ENCODE data around the gene HOXD3.

HOXD3 gene

DNA sequence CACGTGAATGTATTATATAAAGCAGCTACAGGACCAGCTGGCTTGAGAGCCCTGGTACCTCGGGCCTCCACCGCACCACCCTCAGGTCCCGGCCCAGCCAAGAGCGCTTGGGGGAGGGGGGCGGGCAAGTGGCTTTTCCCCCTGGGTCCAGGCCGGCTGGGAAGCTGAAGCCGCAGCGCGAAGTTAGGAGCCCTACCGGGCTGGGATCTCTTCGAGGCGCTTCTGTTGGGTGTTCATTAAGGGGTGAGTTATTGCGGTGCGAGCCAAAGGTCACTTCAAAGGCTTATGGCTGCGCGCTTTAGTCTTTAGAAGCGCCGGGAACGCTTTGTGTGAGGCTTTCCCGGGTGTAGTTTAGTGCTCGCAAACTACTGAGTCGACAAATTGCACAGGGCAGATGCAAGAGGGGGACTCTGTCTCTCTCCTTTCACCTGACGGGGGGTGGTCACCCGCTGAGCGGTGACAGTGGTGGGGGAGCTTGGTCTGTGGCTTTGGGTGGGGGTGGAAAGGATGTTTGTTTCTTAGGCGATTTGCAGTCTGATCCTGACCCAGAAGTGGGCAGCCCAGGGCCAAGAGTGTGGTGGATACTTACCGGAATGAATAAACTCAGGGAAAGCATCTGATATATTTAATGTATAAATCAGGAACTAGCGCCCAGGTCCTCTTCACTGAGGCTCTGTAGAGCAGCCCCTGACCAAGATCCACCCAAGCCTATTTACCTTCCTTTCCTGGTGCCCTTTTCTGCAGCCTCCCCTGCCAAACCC lies 6.0 kb downstream of the HOXD3 start:
- H3K4me3 ChIP-seq (ENCODE audit: low read length) = no peak overlapping the region
- DNase-seq (ENCODE audit: low read depth) = no peak
- TF ChIP-seq, protein P1, sequence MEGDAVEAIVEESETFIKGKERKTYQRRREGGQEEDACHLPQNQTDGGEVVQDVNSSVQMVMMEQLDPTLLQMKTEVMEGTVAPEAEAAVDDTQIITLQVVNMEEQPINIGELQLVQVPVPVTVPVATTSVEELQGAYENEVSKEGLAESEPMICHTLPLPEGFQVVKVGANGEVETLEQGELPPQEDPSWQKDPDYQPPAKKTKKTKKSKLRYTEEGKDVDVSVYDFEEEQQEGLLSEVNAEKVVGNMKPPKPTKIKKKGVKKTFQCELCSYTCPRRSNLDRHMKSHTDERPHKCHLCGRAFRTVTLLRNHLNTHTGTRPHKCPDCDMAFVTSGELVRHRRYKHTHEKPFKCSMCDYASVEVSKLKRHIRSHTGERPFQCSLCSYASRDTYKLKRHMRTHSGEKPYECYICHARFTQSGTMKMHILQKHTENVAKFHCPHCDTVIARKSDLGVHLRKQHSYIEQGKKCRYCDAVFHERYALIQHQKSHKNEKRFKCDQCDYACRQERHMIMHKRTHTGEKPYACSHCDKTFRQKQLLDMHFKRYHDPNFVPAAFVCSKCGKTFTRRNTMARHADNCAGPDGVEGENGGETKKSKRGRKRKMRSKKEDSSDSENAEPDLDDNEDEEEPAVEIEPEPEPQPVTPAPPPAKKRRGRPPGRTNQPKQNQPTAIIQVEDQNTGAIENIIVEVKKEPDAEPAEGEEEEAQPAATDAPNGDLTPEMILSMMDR (IDR thresholded peaks at IDR 0.05; ENCODE audit: insufficient read depth, low read depth, low read length, missing control alignments) = no peak

DNA sequence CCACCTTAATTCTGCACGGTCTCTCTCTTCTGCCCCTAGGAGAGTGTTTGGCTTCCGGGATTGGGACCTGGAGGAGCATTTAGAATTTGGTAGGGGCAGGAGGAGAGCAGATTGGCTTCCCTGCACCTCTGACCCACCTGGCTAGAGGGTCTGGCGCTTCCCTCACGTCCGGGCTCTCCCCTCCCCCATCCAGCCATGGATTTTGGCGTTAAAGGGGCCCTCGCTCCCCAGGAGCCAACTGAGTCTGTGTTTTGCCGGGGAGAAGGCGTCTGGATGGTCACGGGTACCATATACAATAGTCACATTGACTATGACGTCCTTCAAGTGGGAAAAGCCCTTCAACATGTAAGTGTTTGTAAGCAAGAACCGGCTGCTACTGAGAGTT lies 6.6 kb downstream of the HOXD3 start:
- TF ChIP-seq, protein P1 (IDR thresholded peaks at IDR 0.05; ENCODE audit: insufficient read depth, low read depth, low read length, missing control alignments) = no peak
- H3K4me3 ChIP-seq (ENCODE audit: low read length) = no peak overlapping the region
- no peak for DNase-seq (ENCODE audit: low read depth)

DNA sequence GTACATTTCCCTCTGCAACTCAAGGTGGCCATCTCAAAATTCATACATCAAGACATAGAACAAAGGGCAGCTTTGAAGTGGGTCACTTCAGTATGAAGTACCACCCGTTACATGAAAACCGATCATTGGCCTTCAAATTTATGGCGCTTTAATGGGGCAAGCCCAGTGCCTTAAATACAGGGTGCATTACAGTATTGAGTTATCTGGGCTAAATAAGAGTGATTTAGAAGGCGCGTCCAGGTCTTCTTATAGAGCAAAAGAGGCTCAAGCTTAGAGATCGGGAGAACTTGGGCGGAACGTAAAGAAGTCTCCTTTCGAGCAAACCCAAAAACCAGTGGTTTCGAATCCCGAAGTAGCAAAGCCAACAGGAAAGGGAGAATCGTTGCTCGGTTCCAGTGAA lies 7.1 kb downstream of the HOXD3 start:
- no peak overlapping the region for H3K4me3 ChIP-seq (ENCODE audit: low read length)
- TF ChIP-seq, protein P1 (IDR thresholded peaks at IDR 0.05; ENCODE audit: insufficient read depth, low read depth, low read length, missing control alignments) = no peak

DNA sequence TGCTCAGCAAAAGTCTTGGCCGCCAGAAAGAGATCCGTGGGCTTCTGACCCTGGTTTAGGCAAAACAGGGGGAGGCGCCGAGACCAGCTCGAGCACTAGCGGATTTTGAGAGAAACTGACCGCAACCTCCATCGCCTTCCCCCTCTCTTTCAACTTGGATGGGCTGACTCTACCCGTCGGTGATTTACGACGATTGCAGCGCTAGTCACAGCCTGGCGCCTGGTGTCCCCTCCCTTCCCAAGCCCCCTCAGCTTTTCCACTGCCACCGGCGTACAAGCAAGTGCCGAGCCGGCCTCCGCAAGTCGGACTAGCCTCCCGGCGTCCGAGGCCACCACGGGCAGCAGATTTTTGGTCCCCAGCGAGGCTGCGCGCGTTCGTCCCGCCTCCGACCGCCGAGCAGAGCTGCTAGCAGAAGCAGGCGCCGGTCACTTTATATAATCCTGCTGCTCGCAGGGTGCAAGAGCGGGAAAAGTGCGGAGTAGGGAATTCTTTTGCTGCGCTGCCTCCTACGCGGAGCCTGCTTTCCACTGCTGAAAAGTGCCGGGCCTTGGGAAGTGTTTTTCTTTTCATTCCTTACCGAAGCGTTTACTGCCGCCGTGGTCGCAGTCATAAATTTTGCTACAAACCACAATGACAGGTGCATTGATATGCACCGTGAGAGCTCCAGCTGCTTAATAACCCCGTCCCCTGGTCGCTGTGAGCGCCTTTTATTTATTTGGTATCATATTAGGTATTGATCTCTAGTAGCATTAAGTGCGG lies 7.7 kb downstream of the HOXD3 start:
- H3K4me3 ChIP-seq (ENCODE audit: low read length) = no peak overlapping the region
- TF ChIP-seq, protein P1 (IDR thresholded peaks at IDR 0.05; ENCODE audit: insufficient read depth, low read depth, low read length, missing control alignments) = no peak

More for the DNA sequence above, 7.1 kb downstream of the HOXD3 start:
- DNase-seq (ENCODE audit: low read depth) = no peak

DNA sequence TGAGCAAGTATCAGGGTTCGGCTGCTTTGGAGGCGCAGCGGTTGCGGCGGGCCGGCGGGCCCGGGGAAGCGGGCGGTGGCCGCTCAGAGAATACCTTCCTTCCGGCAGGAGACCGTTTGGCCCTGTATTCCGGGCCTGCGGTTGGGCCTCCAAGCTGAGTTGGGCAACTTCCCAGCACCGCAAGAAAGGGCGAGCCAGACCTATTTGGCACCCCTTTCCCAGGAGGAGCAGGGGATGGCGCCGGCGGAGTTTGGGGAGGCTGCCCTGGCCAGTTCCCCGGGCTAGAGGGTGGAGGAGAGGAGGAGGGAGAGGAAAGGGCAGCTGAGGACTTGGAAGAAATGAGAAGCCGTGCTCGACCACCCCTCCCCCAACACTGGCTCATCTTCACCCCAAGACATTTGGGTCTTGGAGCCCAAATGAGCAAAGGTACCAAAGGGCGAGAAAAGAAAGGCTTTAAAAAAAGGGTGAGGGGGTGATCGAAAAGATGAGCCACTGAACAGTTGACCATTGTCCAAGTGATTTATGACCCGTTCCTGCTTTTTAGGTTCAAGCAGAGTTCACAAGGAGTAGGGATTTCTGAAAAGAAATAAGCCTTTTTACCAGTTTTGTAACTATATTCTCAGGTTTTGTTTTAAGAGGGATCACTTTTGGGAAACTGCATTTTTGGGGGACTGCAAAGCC lies 8.4 kb downstream of the HOXD3 start:
- no peak overlapping the region for H3K4me3 ChIP-seq (ENCODE audit: low read length)
- TF ChIP-seq, protein P1 (IDR thresholded peaks at IDR 0.05; ENCODE audit: insufficient read depth, low read depth, low read length, missing control alignments) = no peak
- DNase-seq (ENCODE audit: low read depth) = no peak

More for the DNA sequence above, 7.7 kb downstream of the HOXD3 start:
- DNase-seq (ENCODE audit: low read depth) = no peak

DNA sequence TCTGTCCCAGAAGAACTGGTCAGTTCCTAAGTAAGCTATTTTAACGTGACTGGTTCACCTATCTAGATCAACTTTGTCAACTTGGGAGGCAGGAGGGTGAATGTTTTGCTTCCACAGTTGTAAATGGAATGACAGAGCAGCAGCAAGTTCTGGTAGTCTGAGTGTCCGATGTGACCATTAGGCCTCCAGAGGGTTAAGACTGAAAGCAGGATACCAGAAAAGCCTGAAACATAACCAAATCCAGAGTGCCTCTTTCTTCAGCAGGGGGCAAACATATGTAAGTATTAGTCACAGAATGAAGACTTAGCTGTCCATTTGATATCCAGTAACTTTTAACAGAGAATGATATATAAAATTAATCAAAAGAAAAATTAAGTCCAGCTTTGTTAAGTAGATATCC lies 9.2 kb downstream of the HOXD3 start:
- H3K4me3 ChIP-seq (ENCODE audit: low read length) = no peak overlapping the region
- TF ChIP-seq, protein P1 (IDR thresholded peaks at IDR 0.05; ENCODE audit: insufficient read depth, low read depth, low read length, missing control alignments) = no peak
- no peak for DNase-seq (ENCODE audit: low read depth)
